DND-41 (cell line): ENCODE data around the gene MAPKBP1.

Source experiments
- ATAC-seq: fragments of 200-7000 bp; cut with Tn5 transposase; 3 replicates; pipeline ENCODE4 v1.9.1; 2021; ENCODE audit warnings: low read depth; ENCODE audit not compliant: insufficient read depth
- DNase-seq: peaks from one replicate; pipeline ENCODE4 v3.0.0-alpha.2; 2020
- H2AFZ ChIP-seq: 2 replicates; pipeline ENCODE4 v1.6.0; 2012; ENCODE audit warnings: low read depth, low read length
- H3K27ac ChIP-seq: 2 replicates; pipeline ENCODE4 v1.5.1; 2012; ENCODE audit warnings: low read length, inconsistent platforms
- H3K27me3 ChIP-seq: fragments of 200-600 bp; sonication (generic); 2 replicates; pipeline ENCODE4 v1.6.0; 2012; ENCODE audit warnings: low read length, mild to moderate bottlenecking, inconsistent platforms; ENCODE audit not compliant: insufficient read depth, poor library complexity
- H3K36me3 ChIP-seq: 2 replicates; pipeline ENCODE4 v1.5.1; 2012; ENCODE audit warnings: low read length, inconsistent platforms; ENCODE audit not compliant: insufficient read depth
- H3K4me1 ChIP-seq: 2 replicates; pipeline ENCODE4 v1.5.1; 2012; ENCODE audit warnings: mild to moderate bottlenecking, low read length; ENCODE audit not compliant: insufficient read depth
- H3K4me2 ChIP-seq: 2 replicates; pipeline ENCODE4 v1.6.0; 2012; ENCODE audit warnings: mild to moderate bottlenecking, moderate library complexity, low read length, inconsistent platforms; ENCODE audit not compliant: insufficient read depth
- H3K4me3 ChIP-seq, 2 experiments: fragments of 200-600 bp in 1 of 2; shearing (Covaris generic) in 1 of 2; 2 replicates each; pipeline ENCODE4 v1.5.1; 2012 to 2016; ENCODE audit warnings: inconsistent platforms in 2 of 2, low read length in 2 of 2, mild to moderate bottlenecking in 2 of 2, low read depth in 1 of 2, moderate library complexity in 1 of 2
- H3K79me2 ChIP-seq: 2 replicates; pipeline ENCODE4 v1.6.0; 2012; ENCODE audit warnings: low read length, inconsistent platforms; ENCODE audit not compliant: insufficient read depth
- H3K9ac ChIP-seq: 2 replicates; pipeline ENCODE4 v1.6.0; 2012; ENCODE audit warnings: low read depth, mild to moderate bottlenecking, inconsistent platforms, low read length, moderate library complexity
- H3K9me3 ChIP-seq: 2 replicates; pipeline ENCODE4 v1.5.1; 2012; ENCODE audit warnings: low read length, moderate library complexity, mild to moderate bottlenecking, inconsistent platforms; ENCODE audit not compliant: insufficient read depth, severe bottlenecking
- H4K20me1 ChIP-seq: 2 replicates; pipeline ENCODE4 v1.6.0; 2012; ENCODE audit warnings: low read length; ENCODE audit not compliant: insufficient read depth
- EZH2 ChIP-seq: IDR thresholded peaks from 3 replicates; pipeline ENCODE4 v1.6.1; 2012; ENCODE audit warnings: borderline replicate concordance, low read depth, mild to moderate bottlenecking, moderate library complexity, low read length, inconsistent platforms; ENCODE audit not compliant: severe bottlenecking
- TF ChIP-seq, protein P1 (sequence below): IDR thresholded peaks from 2 replicates; pipeline ENCODE4 v1.5.1; 2012; ENCODE audit warnings: borderline replicate concordance, low read length, moderate library complexity, mild to moderate bottlenecking; ENCODE audit not compliant: poor library complexity, severe bottlenecking; ENCODE audit errors: extremely low read depth

The MAPKBP1 gene

DNA sequence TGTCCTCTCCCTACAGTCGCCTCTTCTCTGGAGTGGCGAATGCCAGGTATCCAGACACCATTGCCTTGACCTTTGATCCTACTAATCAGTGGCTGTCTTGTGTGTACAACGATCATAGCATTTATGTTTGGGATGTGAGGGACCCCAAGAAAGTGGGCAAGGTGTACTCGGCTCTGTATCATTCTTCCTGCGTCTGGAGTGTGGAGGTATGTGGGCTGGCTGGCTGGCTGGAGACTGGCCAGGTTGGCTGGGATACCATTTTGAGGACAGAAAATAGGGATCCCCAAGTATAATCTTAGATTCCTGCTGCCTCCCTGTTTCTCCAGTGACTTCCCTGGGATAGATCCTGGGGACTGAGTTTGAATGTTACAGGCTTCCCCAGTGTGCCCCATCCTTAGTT, 40.2 kb downstream of the MAPKBP1 start:
- ATAC-seq (no peak), DNase-seq (no peak)
- Histone ChIP-seq H4K20me1 (no peaks in the 10 kb centered on the region), H3K79me2 (no peaks in the 10 kb centered on the region), H3K9ac (no peak overlapping the region), H3K4me2 (no peak overlapping the region), H3K36me3 (peaks cover 62% of the 10 kb centered on the region), H3K27me3 (no peaks in the 10 kb centered on the region), H3K27ac (no peak overlapping the region), H3K9me3 (no peaks in the 10 kb centered on the region), H3K4me1 (no peaks in the 10 kb centered on the region), H2AFZ (no peak overlapping the region), H3K4me3 (no peak overlapping the region)
- no peak for TF ChIP-seq EZH2
- TF ChIP-seq, protein P1, sequence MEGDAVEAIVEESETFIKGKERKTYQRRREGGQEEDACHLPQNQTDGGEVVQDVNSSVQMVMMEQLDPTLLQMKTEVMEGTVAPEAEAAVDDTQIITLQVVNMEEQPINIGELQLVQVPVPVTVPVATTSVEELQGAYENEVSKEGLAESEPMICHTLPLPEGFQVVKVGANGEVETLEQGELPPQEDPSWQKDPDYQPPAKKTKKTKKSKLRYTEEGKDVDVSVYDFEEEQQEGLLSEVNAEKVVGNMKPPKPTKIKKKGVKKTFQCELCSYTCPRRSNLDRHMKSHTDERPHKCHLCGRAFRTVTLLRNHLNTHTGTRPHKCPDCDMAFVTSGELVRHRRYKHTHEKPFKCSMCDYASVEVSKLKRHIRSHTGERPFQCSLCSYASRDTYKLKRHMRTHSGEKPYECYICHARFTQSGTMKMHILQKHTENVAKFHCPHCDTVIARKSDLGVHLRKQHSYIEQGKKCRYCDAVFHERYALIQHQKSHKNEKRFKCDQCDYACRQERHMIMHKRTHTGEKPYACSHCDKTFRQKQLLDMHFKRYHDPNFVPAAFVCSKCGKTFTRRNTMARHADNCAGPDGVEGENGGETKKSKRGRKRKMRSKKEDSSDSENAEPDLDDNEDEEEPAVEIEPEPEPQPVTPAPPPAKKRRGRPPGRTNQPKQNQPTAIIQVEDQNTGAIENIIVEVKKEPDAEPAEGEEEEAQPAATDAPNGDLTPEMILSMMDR: no peak

DNA sequence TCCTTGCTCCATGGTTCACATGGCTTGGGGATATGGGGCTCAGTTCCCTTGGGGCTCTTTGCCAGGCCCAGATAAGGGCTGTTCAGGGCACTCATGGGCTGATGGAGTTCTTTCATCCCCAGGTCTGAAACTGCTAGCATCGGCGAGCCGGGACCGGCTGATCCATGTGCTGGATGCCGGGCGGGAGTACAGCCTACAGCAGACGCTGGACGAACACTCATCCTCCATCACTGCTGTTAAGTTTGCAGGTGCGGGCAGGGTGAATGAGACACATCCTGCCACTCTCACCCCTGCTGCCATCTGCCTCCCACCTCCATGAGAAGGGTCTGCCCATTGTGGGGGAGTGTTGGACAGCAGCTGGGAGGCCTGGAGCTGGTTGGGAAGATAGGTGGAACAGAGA, 42.5 kb downstream of the MAPKBP1 start:
- peaks cover 82% of the 10 kb centered on the region for H3K36me3 ChIP-seq
- H3K79me2 ChIP-seq: no peaks in the 10 kb centered on the region
- DNase-seq (no peak), ATAC-seq (no peak)
- H3K4me3 ChIP-seq: no peak overlapping the region
- H3K4me2 ChIP-seq: no peak overlapping the region
- H3K9ac ChIP-seq: no peak overlapping the region
- H3K4me1 ChIP-seq: no peaks in the 10 kb centered on the region
- TF ChIP-seq EZH2: no peak
- TF ChIP-seq, protein P1: no peak
- H3K9me3 ChIP-seq: no peaks in the 10 kb centered on the region
- no peaks in the 10 kb centered on the region for H4K20me1 ChIP-seq
- no peaks in the 10 kb centered on the region for H3K27me3 ChIP-seq
- no peak overlapping the region for H2AFZ ChIP-seq
- H3K27ac ChIP-seq: no peak overlapping the region

DNA sequence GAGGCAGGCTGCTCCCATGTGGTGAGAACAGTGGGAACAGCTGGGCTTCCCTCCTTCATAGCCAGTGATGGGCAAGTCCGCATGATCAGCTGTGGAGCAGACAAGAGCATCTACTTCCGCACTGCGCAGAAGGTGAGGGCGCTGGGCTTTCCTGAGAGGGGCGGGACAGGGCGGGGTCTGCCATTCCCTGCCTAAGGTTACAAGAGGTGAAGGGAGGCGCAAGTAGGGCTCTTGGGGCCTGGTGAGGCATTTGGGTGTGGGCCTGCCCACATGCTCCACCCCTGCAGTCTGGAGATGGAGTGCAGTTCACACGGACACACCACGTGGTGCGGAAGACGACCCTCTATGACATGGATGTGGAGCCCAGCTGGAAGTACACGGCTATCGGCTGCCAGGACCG, 43.0 kb downstream of the MAPKBP1 start:
- ATAC-seq: no peak
- H3K9ac ChIP-seq: no peak overlapping the region

More for the DNA sequence above, 43.0 kb downstream of the MAPKBP1 start:
- Histone ChIP-seq H3K9me3 (no peaks in the 10 kb centered on the region), H3K4me3 (no peak overlapping the region), H2AFZ (no peak overlapping the region), H3K4me2 (no peak overlapping the region), H4K20me1 (no peaks in the 10 kb centered on the region), H3K36me3 (peaks cover 80% of the 10 kb centered on the region), H3K4me1 (no peaks in the 10 kb centered on the region), H3K27ac (no peak overlapping the region), H3K27me3 (no peaks in the 10 kb centered on the region), H3K79me2 (no peaks in the 10 kb centered on the region)
- DNase-seq: no peak
- TF ChIP-seq, protein P1: no peak
- no peak for TF ChIP-seq EZH2
